Right lobe of liver (tissue), 6 donors: Measurements from ENCODE around the gene RTN4. TPM values are rescaled to one million over a fixed set of nuclear protein-coding genes. Genes with fewer than 3 reads are reported as not detected.
A peak's percentile ranks its signal among the peaks of the same experiment; 100 is the strongest.

Experiments used
- ATAC-seq, 4 donors: fragments of 200-7000 bp; cut with Tn5 transposase; one replicate each; pipeline ENCODE4 v1.9.1; 2020; ENCODE audit warnings: mild to moderate bottlenecking in 4 of 4, moderate library complexity in 4 of 4
- DNase-seq, 3 donors: peaks; one replicate each; pipeline ENCODE4 v3.0.0-alpha.2; 2020
- H3K27ac ChIP-seq, 3 donors: fragments of 200-600 bp; one replicate each; pipeline ENCODE4 v1.8.0; 2022
- H3K27me3 ChIP-seq, 2 donors: fragments of 200-600 bp; one replicate each; pipeline ENCODE4 v1.8.0; 2022
- H3K36me3 ChIP-seq, 4 donors: fragments of 200-600 bp; sonication (generic) in 1 of 4; one replicate each; pipeline versions ENCODE4 v1.5.1 to v1.8.0; 2017 to 2022; ENCODE audit warnings: control low read depth in 1 of 4
- H3K4me1 ChIP-seq, 4 donors: fragments of 200-600 bp; sonication (generic) in 1 of 4; one replicate each; pipeline versions ENCODE4 v1.5.1 to v1.8.0; 2017 to 2022; ENCODE audit warnings: control low read depth in 1 of 4
- H3K4me3 ChIP-seq, 3 donors: fragments of 200-600 bp; one replicate each; pipeline ENCODE4 v1.8.0; 2022
- H3K9me3 ChIP-seq, 4 donors: fragments of 200-600 bp; sonication (generic) in 1 of 4; one replicate each; pipeline versions ENCODE4 v1.5.1 to v1.8.0; 2017 to 2022; ENCODE audit warnings: control low read depth in 1 of 4
- CTCF ChIP-seq, 4 donors: fragments of 200-600 bp in 3 of 4; fragments of 450-650 bp in 1 of 4; IDR thresholded peaks; one replicate each; pipeline versions ENCODE4 v1.5.1 to v1.8.0; 2016 to 2022; ENCODE audit warnings: antibody characterized with exemption in 4 of 4, mild to moderate bottlenecking in 2 of 4
- POLR2A ChIP-seq: fragments of 450-650 bp; IDR thresholded peaks from one replicate; pipeline ENCODE4 v1.6.1; 2017; ENCODE audit warnings: antibody characterized with exemption, mild to moderate bottlenecking
- WGBS: methylation state at CpG from one replicate; pipeline ENCODE4 v1.1.6; 2018; ENCODE audit warnings: low coverage, low lambda C conversion rate; ENCODE audit not compliant: insufficient coverage; ENCODE audit errors: missing lambda C conversion rate; 5-methylcytosine and 5-hydroxymethylcytosine counted together
- intact Hi-C, 2 donors: fragments of 100-400 bp; cut with DNase I; formaldehyde crosslinking; loops; one replicate each; pipeline versions ENCODE4 v1.11.2 to v1.14.1; 2022
- total RNA-seq, 6 experiments: library from RNA; depleted of rRNA in 2 of 6; stranded (reverse); fragments of >200 nt in 2 of 6; fragmentation: NEBNext Ultra II Directional in 3 of 6; extraction: Animal tissue kit (Norgen Biotek cat#: 25700) in 3 of 6; gene quantifications; one replicate each; pipeline versions ENCODE4 v1.1.0 to v1.2.4, GENCODE V29; 2016 to 2023
- donor health status: DM: no; HTN: yes; CAD: no.
- donor health status: DM: no; HTN: no; CAD: no.
- donor health status: DM: no; HTN: no; CAD: no.
- donor health status: DM: no; HTN: yes; CAD: no.
- donor health status: DM: no; HTN: yes; CAD: no.

RTN4 gene
- total RNA-seq, 6 experiments from 2014 or later: 126 to 195 (median 177) TPM

GRCh38 chr2:54944724-54945326 is 105.4 kb downstream of the RTN4 start:
- Histone ChIP-seq H3K27ac (no peak overlapping the region), H3K27me3 (no peaks in the 10 kb centered on the region), H3K36me3 (no peaks in the 10 kb centered on the region), H3K9me3 (no peaks in the 10 kb centered on the region), H3K4me1 (peaks cover 0 to 4% (median 0%) of the 10 kb centered on the region in 4 donors), H3K4me3 (no peak overlapping the region)
- ATAC-seq: no peak
- WGBS: 90% methylated on average over 1 of the region's 1 CpG
- no peak for DNase-seq
- TF ChIP-seq CTCF (IDR thresholded peaks at IDR 0.05) (no peak), POLR2A (no peak)
- intact Hi-C loops: no loop called here

GRCh38 chr2:54942373-54942772 is 107.9 kb downstream of the RTN4 start:
- Histone ChIP-seq H3K9me3 (no peaks in the 10 kb centered on the region), H3K4me3 (no peak overlapping the region), H3K4me1 (peaks cover 0 to 4% (median 0%) of the 10 kb centered on the region in 4 donors), H3K27ac (no peak overlapping the region), H3K36me3 (no peaks in the 10 kb centered on the region), H3K27me3 (no peaks in the 10 kb centered on the region)
- ATAC-seq (peak in 3 of 4 donors; percentile 10 to 36 (median 25)), DNase-seq (no peak)
- 78% methylated on average over 5 of the region's 5 CpGs for WGBS
- no peak for TF ChIP-seq POLR2A
- no peak for TF ChIP-seq CTCF (IDR thresholded peaks at IDR 0.05)
- intact Hi-C loops: no loop called here

GRCh38 chr2:54941248-54941984 is 108.8 kb downstream of the RTN4 start:
- H3K4me1 ChIP-seq: peaks cover 0 to 4% (median 0%) of the 10 kb centered on the region in 4 donors
- H3K27ac ChIP-seq: no peak overlapping the region
- no peak for DNase-seq
- no peaks in the 10 kb centered on the region for H3K36me3 ChIP-seq
- no peak overlapping the region for H3K4me3 ChIP-seq
- intact Hi-C loops: no loop called here
- WGBS: 89% methylated on average over 14 of the region's 15 CpGs
- ATAC-seq: peak in 1 of 4 donors; percentile 21
- H3K27me3 ChIP-seq: no peaks in the 10 kb centered on the region
- TF ChIP-seq CTCF (IDR thresholded peaks at IDR 0.05) (no peak), POLR2A (no peak)
- no peaks in the 10 kb centered on the region for H3K9me3 ChIP-seq

- H3K4me1 ChIP-seq: peaks cover 0 to 2% (median 0%) of the 10 kb centered on the region in 4 donors
- DNase-seq (no peak), ATAC-seq (no peak)
- H3K9me3 ChIP-seq: no peaks in the 10 kb centered on the region
- no peak for TF ChIP-seq CTCF (IDR thresholded peaks at IDR 0.05)
- intact Hi-C loops: no loop called here
- H3K27me3 ChIP-seq: no peaks in the 10 kb centered on the region
- H3K4me3 ChIP-seq: no peak overlapping the region
- 48% methylated on average over 3 of the region's 3 CpGs for WGBS
- no peaks in the 10 kb centered on the region for H3K36me3 ChIP-seq
- no peak overlapping the region for H3K27ac ChIP-seq
Measured at GRCh38 chr2:54940723-54941122, 109.5 kb downstream of the RTN4 start.
